Cortex of kidney (tissue), 1 donor: ENCODE results near the gene GNAI3.

Experiments
- DNase-seq: peaks from one replicate; lab custom pipeline; 2025; lab: John Stamatoyannopoulos, UW

Gene GNAI3

GRCh38 chr1:109637446-109637845 is 89.0 kb downstream of the GNAI3 start:
- DNase-seq = no peak

GRCh38 chr1:109639063-109639840 is 90.8 kb downstream of the GNAI3 start:
- no peak for DNase-seq

- DNase-seq = no peak
Measured at GRCh38 chr1:109639841-109640184, 91.4 kb downstream of the GNAI3 start.

- DNase-seq = no peak
Measured at GRCh38 chr1:109640285-109640865, 92.0 kb downstream of the GNAI3 start.

- DNase-seq = no peak
Measured at GRCh38 chr1:109641078-109641740, 92.8 kb downstream of the GNAI3 start.

GRCh38 chr1:109641861-109642260 is 93.4 kb downstream of the GNAI3 start:
- DNase-seq = no peak

- DNase-seq = no peak
Measured at GRCh38 chr1:109642626-109643025, 94.2 kb downstream of the GNAI3 start.

- no peak for DNase-seq
Measured at GRCh38 chr1:109643385-109644230, 95.2 kb downstream of the GNAI3 start.

- no peak for DNase-seq
Measured at GRCh38 chr1:109644670-109645069, 96.3 kb downstream of the GNAI3 start.

- no peak for DNase-seq
Measured at GRCh38 chr1:109649491-109649914, 101.1 kb downstream of the GNAI3 start.

- no peak for DNase-seq
Measured at GRCh38 chr1:109650609-109651008, 102.2 kb downstream of the GNAI3 start.

GRCh38 chr1:109652402-109652801 is 104.0 kb downstream of the GNAI3 start:
- no peak for DNase-seq

GRCh38 chr1:109653306-109653705 is 104.9 kb downstream of the GNAI3 start:
- DNase-seq = no peak

GRCh38 chr1:109654519-109654918 is 106.1 kb downstream of the GNAI3 start:
- DNase-seq = no peak

GRCh38 chr1:109655615-109656519 is 107.5 kb downstream of the GNAI3 start, which contains the start of gene GSTM4:
GSTM4 (plus strand) TSS chr1:109656099; CDS start chr1:109656390, 291 bp downstream.
- no peak for DNase-seq

- no peak for DNase-seq
Measured at GRCh38 chr1:109657395-109657794, 109.0 kb downstream of the GNAI3 start.

GRCh38 chr1:109657970-109658369 is 109.6 kb downstream of the GNAI3 start:
- no peak for DNase-seq

- no peak for DNase-seq
Measured at GRCh38 chr1:109658533-109659042, 110.2 kb downstream of the GNAI3 start.

- DNase-seq = no peak
Measured at GRCh38 chr1:109659145-109659544, 110.7 kb downstream of the GNAI3 start.

- no peak for DNase-seq
Measured at GRCh38 chr1:109659997-109660690, 111.7 kb downstream of the GNAI3 start.
